SK-N-SH (cell line): Measurements from ENCODE around the gene BRD7. TPM values are rescaled to one million over a fixed set of nuclear protein-coding genes. Genes with fewer than 3 reads are reported as not detected.

Source experiments
- CTCF ChIA-PET: fragments of 300-600, 350-600 bp; formaldehyde crosslinking; extraction: SDS; loops from one replicate; lab custom pipeline; 2021; lab: Yijun Ruan, JAX
- POLR2A ChIA-PET: fragments of 350-600 bp; sonication (Branson Sonifier 250); formaldehyde crosslinking; extraction: SDS; loops from one replicate; lab custom pipeline; 2020; ENCODE audit warnings: antibody characterized with exemption, inconsistent platforms; lab: Yijun Ruan, JAX
- DNase-seq: peaks from one replicate; pipeline ENCODE4 v3.0.0; 2012
- H2AFZ ChIP-seq: fragments of 200-600 bp; sonication (generic); 2 replicates; pipeline ENCODE4 v1.8.1; 2016; ENCODE audit warnings: antibody characterized with exemption, mild to moderate bottlenecking, low read depth
- H3F3A ChIP-seq: fragments of 200-600 bp; sonication (generic); replicated peaks from 2 replicates; pipeline ENCODE3; 2016; ENCODE audit warnings: antibody characterized with exemption, mild to moderate bottlenecking; ENCODE audit not compliant: insufficient read depth
- H3K27ac ChIP-seq, 2 experiments: fragments of 200-500 bp in 1 of 2; fragments of 200-600 bp in 1 of 2; sonication (Bioruptor generic) in 1 of 2; sonication (generic), shearing (Covaris generic) in 1 of 2; 2 replicates each; pipeline versions ENCODE4 v1.5.1 to v1.6.1; 2014 to 2016; ENCODE audit warnings: low read depth in 2 of 2, inconsistent platforms in 1 of 2, low read length in 1 of 2, mild to moderate bottlenecking in 1 of 2, mixed read lengths in 1 of 2
- H3K27me3 ChIP-seq: fragments of 200-600 bp; sonication (generic), shearing (Covaris generic); 2 replicates; pipeline ENCODE4 v1.6.1; 2016; ENCODE audit warnings: mixed run types; ENCODE audit not compliant: insufficient read depth
- H3K36me3 ChIP-seq, 2 experiments: fragments of 200-500 bp in 1 of 2; fragments of 200-600 bp in 1 of 2; sonication (Bioruptor generic) in 1 of 2; sonication (generic) in 1 of 2; replicated peaks in 1 of 2; 2 replicates each; pipeline versions ENCODE3 to v1.5.1; 2014 to 2016; ENCODE audit warnings: low read length in 1 of 2, mild to moderate bottlenecking in 1 of 2; ENCODE audit not compliant: insufficient read depth in 2 of 2, control insufficient read depth in 1 of 2
- H3K4me1 ChIP-seq, 2 experiments: fragments of 200-500 bp in 1 of 2; fragments of 200-600 bp in 1 of 2; sonication (Bioruptor generic) in 1 of 2; sonication (generic), shearing (Covaris generic) in 1 of 2; 2 replicates each; pipeline versions ENCODE4 v1.5.1 to v1.6.1; 2014 to 2016; ENCODE audit warnings: low read depth in 1 of 2, low read length in 1 of 2, mixed run types in 1 of 2; ENCODE audit not compliant: insufficient read depth in 2 of 2, control insufficient read depth in 1 of 2
- H3K4me2 ChIP-seq: fragments of 200-600 bp; sonication (generic), shearing (Covaris generic); 2 replicates; pipeline ENCODE4 v1.6.1; 2017; ENCODE audit warnings: mixed run types
- H3K4me3 ChIP-seq, 2 experiments: fragments of 200-500 bp in 1 of 2; fragments of 200-600 bp in 1 of 2; sonication (Bioruptor generic) in 1 of 2; sonication (generic), shearing (Covaris generic) in 1 of 2; 2 replicates each; pipeline versions ENCODE4 v1.5.1 to v1.8.1; 2014 to 2016; ENCODE audit warnings: low read depth in 2 of 2, inconsistent platforms in 1 of 2, low read length in 1 of 2, mild to moderate bottlenecking in 1 of 2, mixed read lengths in 1 of 2, moderate library complexity in 1 of 2
- H3K79me2 ChIP-seq: fragments of 200-600 bp; sonication (generic); 2 replicates; pipeline ENCODE4 v1.8.1; 2017; ENCODE audit warnings: mild to moderate bottlenecking; ENCODE audit not compliant: insufficient read depth
- H3K9ac ChIP-seq: fragments of 200-600 bp; sonication (generic); 2 replicates; pipeline ENCODE4 v1.6.1; 2017; ENCODE audit warnings: mixed run types
- H3K9me2 ChIP-seq: fragments of 200-600 bp; sonication (generic); 2 replicates; pipeline ENCODE4 v1.6.1; 2017; ENCODE audit warnings: mixed run types
- H3K9me3 ChIP-seq: fragments of 200-600 bp; sonication (generic); 2 replicates; pipeline ENCODE4 v1.6.1; 2017; ENCODE audit warnings: mixed run types, mild to moderate bottlenecking, moderate library complexity
- H4K20me1 ChIP-seq: fragments of 200-600 bp; sonication (generic); 2 replicates; pipeline ENCODE4 v1.6.1; 2017; ENCODE audit warnings: mild to moderate bottlenecking, mixed run types; ENCODE audit not compliant: insufficient read depth
- EZH2phosphoT487 ChIP-seq: fragments of 200-600 bp; sonication (generic); IDR thresholded peaks from 2 replicates; pipeline ENCODE4 v1.6.1; 2017; ENCODE audit warnings: low read depth, mixed run types, mild to moderate bottlenecking, antibody characterized with exemption, moderate library complexity, borderline replicate concordance
- FOXJ3 ChIP-seq: sonication (generic); formaldehyde crosslinking; IDR thresholded peaks from 2 replicates; pipeline ENCODE4 v1.5.1; 2020; ENCODE audit warnings: mild to moderate bottlenecking, missing genetic modification reagents
- GABPA ChIP-seq: IDR thresholded peaks from 2 replicates; pipeline ENCODE4 v1.4.0; 2012; ENCODE audit warnings: low read depth, mild to moderate bottlenecking
- JUND ChIP-seq: IDR thresholded peaks from 2 replicates; pipeline ENCODE4 v1.4.0; 2012
- MEF2A ChIP-seq: IDR thresholded peaks from 2 replicates; pipeline ENCODE4 v1.4.0; 2012; ENCODE audit warnings: low read depth, borderline replicate concordance
- MXI1 ChIP-seq: IDR thresholded peaks from 2 replicates; pipeline ENCODE4 v1.6.1; 2012; ENCODE audit warnings: mild to moderate bottlenecking, low read depth, low read length, improper control_type of control experiment
- NRF1 ChIP-seq: IDR thresholded peaks from 2 replicates; pipeline ENCODE4 v1.6.1; 2012; ENCODE audit warnings: low read depth, mild to moderate bottlenecking, low read length
- POLR2AphosphoS5 ChIP-seq: IDR thresholded peaks from 2 replicates; pipeline ENCODE4 v1.6.1; 2012; ENCODE audit warnings: low read depth, low read length
- RAD21 ChIP-seq: IDR thresholded peaks from 2 replicates; pipeline ENCODE4 v1.6.1; 2012; ENCODE audit warnings: mild to moderate bottlenecking, low read length
- RCOR1 ChIP-seq: fragments of 150-350 bp; IDR thresholded peaks from 2 replicates; pipeline ENCODE4 v1.6.1; 2017; ENCODE audit warnings: antibody characterized with exemption, low read length
- RFX5 ChIP-seq: IDR thresholded peaks from 2 replicates; pipeline ENCODE4 v1.6.1; 2012; ENCODE audit warnings: mild to moderate bottlenecking, improper control_type of control experiment, low read length
- SIN3A ChIP-seq: IDR thresholded peaks from 2 replicates; pipeline ENCODE4 v1.6.1; 2012; ENCODE audit warnings: low read depth, mild to moderate bottlenecking, low read length, moderate library complexity, borderline replicate concordance
- SMC3 ChIP-seq: IDR thresholded peaks from 2 replicates; pipeline ENCODE4 v1.6.1; 2012; ENCODE audit warnings: low read depth, low read length, improper control_type of control experiment
- TAF1 ChIP-seq: IDR thresholded peaks from 2 replicates; pipeline ENCODE4 v1.6.1; 2012; ENCODE audit warnings: low read depth, mild to moderate bottlenecking, low read length, moderate library complexity, borderline replicate concordance
- TCF12 ChIP-seq: IDR thresholded peaks from 2 replicates; pipeline ENCODE4 v1.4.0; 2012
- TEAD4 ChIP-seq: IDR thresholded peaks from 2 replicates; pipeline ENCODE4 v1.4.0; 2012; ENCODE audit warnings: mild to moderate bottlenecking, borderline replicate concordance; ENCODE audit not compliant: insufficient read depth
- YY1 ChIP-seq: IDR thresholded peaks from 2 replicates; pipeline ENCODE4 v1.4.0; 2012; ENCODE audit warnings: low read depth, mild to moderate bottlenecking
- WGBS: methylation state at CpG from one replicate; pipeline ENCODE4 v1.1.6; 2017; ENCODE audit warnings: low lambda C conversion rate; 5-methylcytosine and 5-hydroxymethylcytosine counted together
- polyA plus RNA-seq, 3 experiments: library from polyadenylated mRNA; depleted of rRNA; stranded (reverse); fragments of >200 nt; gene quantifications; 2 replicates each; pipeline ENCODE4 v1.2.3, GENCODE V29; 2012
- TF ChIP-seq, protein P1 (sequence below): IDR thresholded peaks from 2 replicates; pipeline ENCODE4 v1.4.0; 2012; ENCODE audit warnings: low read depth, borderline replicate concordance
- TF ChIP-seq, protein P2 (sequence below): fragments of 150-350 bp; IDR thresholded peaks from 2 replicates; pipeline ENCODE4 v1.6.1; 2016; ENCODE audit warnings: mild to moderate bottlenecking, low read depth, low read length
- TF ChIP-seq, protein P3 (sequence below): IDR thresholded peaks from 2 replicates; pipeline ENCODE4 v1.4.0; 2012; ENCODE audit warnings: low read depth
- TF ChIP-seq, protein P4 (sequence below): fragments of 150-350 bp; IDR thresholded peaks from 2 replicates; pipeline ENCODE4 v1.6.1; 2017; ENCODE audit warnings: antibody characterized with exemption, low read length, low read depth, borderline replicate concordance
- TF ChIP-seq, protein P5 (sequence below): fragments of 200-600 bp; sonication (generic); IDR thresholded peaks from 2 replicates; pipeline ENCODE4 v1.6.1; 2017; ENCODE audit warnings: antibody characterized with exemption, mild to moderate bottlenecking, moderate library complexity

The BRD7 gene
- polyA plus RNA-seq, 1 of the 3 experiments (the other 2 are of a cell fraction) = 32.9 TPM

DNA sequence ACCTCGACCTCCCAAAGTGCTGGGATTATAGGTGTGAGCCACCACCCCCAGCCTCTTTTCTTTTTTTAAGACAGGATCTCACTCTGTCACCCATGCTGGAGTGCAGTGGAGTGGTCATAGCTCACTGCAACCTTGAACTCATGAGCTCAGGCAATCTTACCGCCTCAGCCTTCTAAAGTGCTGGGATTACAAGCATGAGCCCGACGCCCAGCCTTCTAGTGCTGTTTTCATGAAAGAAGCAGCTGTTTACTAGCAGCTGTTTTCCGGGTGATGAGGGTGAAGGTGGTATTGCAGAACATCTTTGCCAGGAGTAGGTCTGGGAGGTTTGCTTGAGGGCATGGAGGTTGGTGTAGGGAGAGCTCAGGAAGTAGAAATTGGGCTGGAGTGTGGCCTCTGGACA is 100.4 kb downstream of the BRD7 start:
- WGBS = 92% methylated on average over 5 of the region's 5 CpGs
- Histone ChIP-seq H3K27ac (no peak overlapping the region), H3K4me2 (no peak overlapping the region), H3K27me3 (no peaks in the 10 kb centered on the region), H3K4me3 (no peak overlapping the region), H3K9ac (no peak overlapping the region), H3K9me3 (no peaks in the 10 kb centered on the region), H3K4me1 (peaks cover 18 to 46% of the 10 kb centered on the region in 2 experiments; a peak in 3 of 4 replicates)
- CTCF ChIA-PET = interaction anchor here (0.8 to 2.0 kb wide), 4 partner anchors 23 to 58 kb away, joined by 3 to 6 read pairs (median 3); no protein-coding TSS in a partner anchor
- POLR2A ChIA-PET = no interaction called here
- TF ChIP-seq TEAD4 = no peak
- TF ChIP-seq TCF12 = no peak
- no peak for TF ChIP-seq GABPA
- TF ChIP-seq YY1 = no peak
- TF ChIP-seq TAF1 = no peak
- TF ChIP-seq EZH2phosphoT487 = no peak
- TF ChIP-seq RAD21 = no peak
- no peak for TF ChIP-seq RCOR1
- no peak for TF ChIP-seq SIN3A
- TF ChIP-seq, all 33 proteins: peak for 0
- Histone ChIP-seq H3F3A (peaks cover 3% of the 10 kb centered on the region), H3K9me2 (no peaks in the 10 kb centered on the region), H2AFZ (no peak overlapping the region), H4K20me1 (no peaks in the 10 kb centered on the region), H3K36me3 (no peaks in the 10 kb centered on the region), H3K79me2 (peaks cover 17% of the 10 kb centered on the region)
- DNase-seq = no peak

DNA sequence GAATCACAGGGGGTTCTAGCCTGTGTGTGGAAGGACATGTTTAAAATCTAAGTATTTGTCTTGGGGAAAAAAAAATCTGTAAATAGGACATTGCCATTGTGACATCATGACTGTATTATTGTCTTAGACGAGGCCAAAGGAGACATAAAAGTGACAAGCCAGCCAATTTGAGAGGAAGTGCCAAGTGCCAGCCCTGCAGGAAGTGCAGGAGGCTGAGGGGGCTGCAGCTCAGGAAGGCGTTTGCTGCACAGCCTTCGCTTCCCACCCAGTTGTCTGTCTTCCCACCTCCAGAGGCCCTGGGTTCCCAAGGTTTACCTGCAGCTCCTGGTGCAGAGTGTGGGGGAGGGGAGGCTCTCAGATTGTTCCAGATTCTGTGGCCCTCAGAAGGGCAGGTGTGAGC is 101.1 kb downstream of the BRD7 start:
- no peaks in the 10 kb centered on the region for H3K27me3 ChIP-seq
- H3K4me3 ChIP-seq = no peak overlapping the region
- no peak for DNase-seq
- no peaks in the 10 kb centered on the region for H3K36me3 ChIP-seq
- no peaks in the 10 kb centered on the region for H4K20me1 ChIP-seq
- WGBS = 82% methylated on average over 3 of the region's 3 CpGs
- no peak overlapping the region for H3K9ac ChIP-seq
- ChIA-PET POLR2A (no interaction called here), CTCF (interaction anchor here (1.2 kb wide), 1 partner anchor 25 kb away, joined by 3 read pairs; no protein-coding TSS in a partner anchor)
- no peaks in the 10 kb centered on the region for H3K9me2 ChIP-seq
- H3K4me2 ChIP-seq = peak overlapping the region; percentile 85; the same call in 1 of the 2 replicates
- H3K27ac ChIP-seq = peak overlapping the region in 1 of 2 experiments; percentile 82; a peak in 2 of 4 replicates
- H3K79me2 ChIP-seq = peaks cover 17% of the 10 kb centered on the region
- no peak overlapping the region for H2AFZ ChIP-seq
- TF ChIP-seq TCF12 (no peak), POLR2AphosphoS5 (no peak), MXI1 (no peak), GABPA (no peak), NRF1 (no peak), MEF2A (no peak), FOXJ3 (no peak), JUND (no peak), TEAD4 (no peak), SMC3 (no peak), RCOR1 (no peak), RFX5 (no peak), YY1 (no peak), RAD21 (no peak)
- TF ChIP-seq, protein P1, sequence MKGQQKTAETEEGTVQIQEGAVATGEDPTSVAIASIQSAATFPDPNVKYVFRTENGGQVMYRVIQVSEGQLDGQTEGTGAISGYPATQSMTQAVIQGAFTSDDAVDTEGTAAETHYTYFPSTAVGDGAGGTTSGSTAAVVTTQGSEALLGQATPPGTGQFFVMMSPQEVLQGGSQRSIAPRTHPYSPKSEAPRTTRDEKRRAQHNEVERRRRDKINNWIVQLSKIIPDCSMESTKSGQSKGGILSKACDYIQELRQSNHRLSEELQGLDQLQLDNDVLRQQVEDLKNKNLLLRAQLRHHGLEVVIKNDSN = no peak
- TF ChIP-seq, protein P2, sequence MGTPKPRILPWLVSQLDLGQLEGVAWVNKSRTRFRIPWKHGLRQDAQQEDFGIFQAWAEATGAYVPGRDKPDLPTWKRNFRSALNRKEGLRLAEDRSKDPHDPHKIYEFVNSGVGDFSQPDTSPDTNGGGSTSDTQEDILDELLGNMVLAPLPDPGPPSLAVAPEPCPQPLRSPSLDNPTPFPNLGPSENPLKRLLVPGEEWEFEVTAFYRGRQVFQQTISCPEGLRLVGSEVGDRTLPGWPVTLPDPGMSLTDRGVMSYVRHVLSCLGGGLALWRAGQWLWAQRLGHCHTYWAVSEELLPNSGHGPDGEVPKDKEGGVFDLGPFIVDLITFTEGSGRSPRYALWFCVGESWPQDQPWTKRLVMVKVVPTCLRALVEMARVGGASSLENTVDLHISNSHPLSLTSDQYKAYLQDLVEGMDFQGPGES = no peak
- TF ChIP-seq, protein P3, sequence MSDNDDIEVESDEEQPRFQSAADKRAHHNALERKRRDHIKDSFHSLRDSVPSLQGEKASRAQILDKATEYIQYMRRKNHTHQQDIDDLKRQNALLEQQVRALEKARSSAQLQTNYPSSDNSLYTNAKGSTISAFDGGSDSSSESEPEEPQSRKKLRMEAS = no peak
- TF ChIP-seq, protein P4, sequence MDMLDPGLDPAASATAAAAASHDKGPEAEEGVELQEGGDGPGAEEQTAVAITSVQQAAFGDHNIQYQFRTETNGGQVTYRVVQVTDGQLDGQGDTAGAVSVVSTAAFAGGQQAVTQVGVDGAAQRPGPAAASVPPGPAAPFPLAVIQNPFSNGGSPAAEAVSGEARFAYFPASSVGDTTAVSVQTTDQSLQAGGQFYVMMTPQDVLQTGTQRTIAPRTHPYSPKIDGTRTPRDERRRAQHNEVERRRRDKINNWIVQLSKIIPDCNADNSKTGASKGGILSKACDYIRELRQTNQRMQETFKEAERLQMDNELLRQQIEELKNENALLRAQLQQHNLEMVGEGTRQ = no peak
- TF ChIP-seq, protein P5, sequence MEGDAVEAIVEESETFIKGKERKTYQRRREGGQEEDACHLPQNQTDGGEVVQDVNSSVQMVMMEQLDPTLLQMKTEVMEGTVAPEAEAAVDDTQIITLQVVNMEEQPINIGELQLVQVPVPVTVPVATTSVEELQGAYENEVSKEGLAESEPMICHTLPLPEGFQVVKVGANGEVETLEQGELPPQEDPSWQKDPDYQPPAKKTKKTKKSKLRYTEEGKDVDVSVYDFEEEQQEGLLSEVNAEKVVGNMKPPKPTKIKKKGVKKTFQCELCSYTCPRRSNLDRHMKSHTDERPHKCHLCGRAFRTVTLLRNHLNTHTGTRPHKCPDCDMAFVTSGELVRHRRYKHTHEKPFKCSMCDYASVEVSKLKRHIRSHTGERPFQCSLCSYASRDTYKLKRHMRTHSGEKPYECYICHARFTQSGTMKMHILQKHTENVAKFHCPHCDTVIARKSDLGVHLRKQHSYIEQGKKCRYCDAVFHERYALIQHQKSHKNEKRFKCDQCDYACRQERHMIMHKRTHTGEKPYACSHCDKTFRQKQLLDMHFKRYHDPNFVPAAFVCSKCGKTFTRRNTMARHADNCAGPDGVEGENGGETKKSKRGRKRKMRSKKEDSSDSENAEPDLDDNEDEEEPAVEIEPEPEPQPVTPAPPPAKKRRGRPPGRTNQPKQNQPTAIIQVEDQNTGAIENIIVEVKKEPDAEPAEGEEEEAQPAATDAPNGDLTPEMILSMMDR = no peak
- peaks cover 18 to 41% of the 10 kb centered on the region in 2 experiments; a peak in 3 of 4 replicates for H3K4me1 ChIP-seq
- peaks cover 3% of the 10 kb centered on the region for H3F3A ChIP-seq
- no peaks in the 10 kb centered on the region for H3K9me3 ChIP-seq
